SK-N-SH (cell line): ENCODE measurements around the gene PCSK5. TPM values are rescaled to one million over a fixed set of nuclear protein-coding genes. Genes with fewer than 3 reads are reported as not detected.

Experiments used
- CTCF ChIA-PET: fragments of 300-600, 350-600 bp; formaldehyde crosslinking; extraction: SDS; loops from one replicate; lab custom pipeline; 2021; lab: Yijun Ruan, JAX
- POLR2A ChIA-PET: fragments of 350-600 bp; sonication (Branson Sonifier 250); formaldehyde crosslinking; extraction: SDS; loops from one replicate; lab custom pipeline; 2020; ENCODE audit warnings: antibody characterized with exemption, inconsistent platforms; lab: Yijun Ruan, JAX
- DNase-seq: peaks from one replicate; pipeline ENCODE4 v3.0.0; 2012
- H2AFZ ChIP-seq: fragments of 200-600 bp; sonication (generic); 2 replicates; pipeline ENCODE4 v1.8.1; 2016; ENCODE audit warnings: antibody characterized with exemption, mild to moderate bottlenecking, low read depth
- H3F3A ChIP-seq: fragments of 200-600 bp; sonication (generic); replicated peaks from 2 replicates; pipeline ENCODE3; 2016; ENCODE audit warnings: antibody characterized with exemption, mild to moderate bottlenecking; ENCODE audit not compliant: insufficient read depth
- H3K27ac ChIP-seq, 2 experiments: fragments of 200-500 bp in 1 of 2; fragments of 200-600 bp in 1 of 2; sonication (Bioruptor generic) in 1 of 2; sonication (generic), shearing (Covaris generic) in 1 of 2; 2 replicates each; pipeline versions ENCODE4 v1.5.1 to v1.6.1; 2014 to 2016; ENCODE audit warnings: low read depth in 2 of 2, inconsistent platforms in 1 of 2, low read length in 1 of 2, mild to moderate bottlenecking in 1 of 2, mixed read lengths in 1 of 2
- H3K27me3 ChIP-seq: fragments of 200-600 bp; sonication (generic), shearing (Covaris generic); 2 replicates; pipeline ENCODE4 v1.6.1; 2016; ENCODE audit warnings: mixed run types; ENCODE audit not compliant: insufficient read depth
- H3K36me3 ChIP-seq, 2 experiments: fragments of 200-500 bp in 1 of 2; fragments of 200-600 bp in 1 of 2; sonication (Bioruptor generic) in 1 of 2; sonication (generic) in 1 of 2; replicated peaks in 1 of 2; 2 replicates each; pipeline versions ENCODE3 to v1.5.1; 2014 to 2016; ENCODE audit warnings: low read length in 1 of 2, mild to moderate bottlenecking in 1 of 2; ENCODE audit not compliant: insufficient read depth in 2 of 2, control insufficient read depth in 1 of 2
- H3K4me1 ChIP-seq, 2 experiments: fragments of 200-500 bp in 1 of 2; fragments of 200-600 bp in 1 of 2; sonication (Bioruptor generic) in 1 of 2; sonication (generic), shearing (Covaris generic) in 1 of 2; 2 replicates each; pipeline versions ENCODE4 v1.5.1 to v1.6.1; 2014 to 2016; ENCODE audit warnings: low read depth in 1 of 2, low read length in 1 of 2, mixed run types in 1 of 2; ENCODE audit not compliant: insufficient read depth in 2 of 2, control insufficient read depth in 1 of 2
- H3K4me2 ChIP-seq: fragments of 200-600 bp; sonication (generic), shearing (Covaris generic); 2 replicates; pipeline ENCODE4 v1.6.1; 2017; ENCODE audit warnings: mixed run types
- H3K4me3 ChIP-seq, 2 experiments: fragments of 200-500 bp in 1 of 2; fragments of 200-600 bp in 1 of 2; sonication (Bioruptor generic) in 1 of 2; sonication (generic), shearing (Covaris generic) in 1 of 2; 2 replicates each; pipeline versions ENCODE4 v1.5.1 to v1.8.1; 2014 to 2016; ENCODE audit warnings: low read depth in 2 of 2, inconsistent platforms in 1 of 2, low read length in 1 of 2, mild to moderate bottlenecking in 1 of 2, mixed read lengths in 1 of 2, moderate library complexity in 1 of 2
- H3K79me2 ChIP-seq: fragments of 200-600 bp; sonication (generic); 2 replicates; pipeline ENCODE4 v1.8.1; 2017; ENCODE audit warnings: mild to moderate bottlenecking; ENCODE audit not compliant: insufficient read depth
- H3K9ac ChIP-seq: fragments of 200-600 bp; sonication (generic); 2 replicates; pipeline ENCODE4 v1.6.1; 2017; ENCODE audit warnings: mixed run types
- H3K9me2 ChIP-seq: fragments of 200-600 bp; sonication (generic); 2 replicates; pipeline ENCODE4 v1.6.1; 2017; ENCODE audit warnings: mixed run types
- H3K9me3 ChIP-seq: fragments of 200-600 bp; sonication (generic); 2 replicates; pipeline ENCODE4 v1.6.1; 2017; ENCODE audit warnings: mixed run types, mild to moderate bottlenecking, moderate library complexity
- H4K20me1 ChIP-seq: fragments of 200-600 bp; sonication (generic); 2 replicates; pipeline ENCODE4 v1.6.1; 2017; ENCODE audit warnings: mild to moderate bottlenecking, mixed run types; ENCODE audit not compliant: insufficient read depth
- EZH2phosphoT487 ChIP-seq: fragments of 200-600 bp; sonication (generic); IDR thresholded peaks from 2 replicates; pipeline ENCODE4 v1.6.1; 2017; ENCODE audit warnings: low read depth, mixed run types, mild to moderate bottlenecking, antibody characterized with exemption, moderate library complexity, borderline replicate concordance
- FOXJ3 ChIP-seq: sonication (generic); formaldehyde crosslinking; IDR thresholded peaks from 2 replicates; pipeline ENCODE4 v1.5.1; 2020; ENCODE audit warnings: mild to moderate bottlenecking, missing genetic modification reagents
- GATA2 ChIP-seq: sonication (generic); formaldehyde crosslinking; IDR thresholded peaks from 2 replicates; pipeline ENCODE4 v1.5.0; 2020; ENCODE audit warnings: mild to moderate bottlenecking, missing genetic modification reagents
- JUND ChIP-seq: IDR thresholded peaks from 2 replicates; pipeline ENCODE4 v1.4.0; 2012
- MEF2A ChIP-seq: IDR thresholded peaks from 2 replicates; pipeline ENCODE4 v1.4.0; 2012; ENCODE audit warnings: low read depth, borderline replicate concordance
- POLR2AphosphoS5 ChIP-seq: IDR thresholded peaks from 2 replicates; pipeline ENCODE4 v1.6.1; 2012; ENCODE audit warnings: low read depth, low read length
- RCOR1 ChIP-seq: fragments of 150-350 bp; IDR thresholded peaks from 2 replicates; pipeline ENCODE4 v1.6.1; 2017; ENCODE audit warnings: antibody characterized with exemption, low read length
- RFX5 ChIP-seq: IDR thresholded peaks from 2 replicates; pipeline ENCODE4 v1.6.1; 2012; ENCODE audit warnings: mild to moderate bottlenecking, improper control_type of control experiment, low read length
- RXRA ChIP-seq: IDR thresholded peaks from 2 replicates; pipeline ENCODE4 v1.4.0; 2012; ENCODE audit warnings: low read depth, mild to moderate bottlenecking, borderline replicate concordance
- SIN3A ChIP-seq: IDR thresholded peaks from 2 replicates; pipeline ENCODE4 v1.6.1; 2012; ENCODE audit warnings: low read depth, mild to moderate bottlenecking, low read length, moderate library complexity, borderline replicate concordance
- SMC3 ChIP-seq: IDR thresholded peaks from 2 replicates; pipeline ENCODE4 v1.6.1; 2012; ENCODE audit warnings: low read depth, low read length, improper control_type of control experiment
- TAF1 ChIP-seq: IDR thresholded peaks from 2 replicates; pipeline ENCODE4 v1.6.1; 2012; ENCODE audit warnings: low read depth, mild to moderate bottlenecking, low read length, moderate library complexity, borderline replicate concordance
- TCF12 ChIP-seq: IDR thresholded peaks from 2 replicates; pipeline ENCODE4 v1.4.0; 2012
- YY1 ChIP-seq: IDR thresholded peaks from 2 replicates; pipeline ENCODE4 v1.4.0; 2012; ENCODE audit warnings: low read depth, mild to moderate bottlenecking
- WGBS: methylation state at CpG from one replicate; pipeline ENCODE4 v1.1.6; 2017; ENCODE audit warnings: low lambda C conversion rate; 5-methylcytosine and 5-hydroxymethylcytosine counted together
- polyA plus RNA-seq, 3 experiments: library from polyadenylated mRNA; depleted of rRNA; stranded (reverse); fragments of >200 nt; gene quantifications; 2 replicates each; pipeline ENCODE4 v1.2.3, GENCODE V29; 2012
- TF ChIP-seq, protein P1 (sequence below): fragments of 200-600 bp; sonication (generic); IDR thresholded peaks from 2 replicates; pipeline ENCODE4 v1.6.1; 2017; ENCODE audit warnings: antibody characterized with exemption, mild to moderate bottlenecking, moderate library complexity
- TF ChIP-seq, protein P2 (sequence below): fragments of 150-350 bp; IDR thresholded peaks from 2 replicates; pipeline ENCODE4 v1.6.1; 2017; ENCODE audit warnings: antibody characterized with exemption, low read length, low read depth, borderline replicate concordance
- TF ChIP-seq, protein P3 (sequence below): fragments of 150-350 bp; IDR thresholded peaks from 2 replicates; pipeline ENCODE4 v1.6.1; 2016; ENCODE audit warnings: mild to moderate bottlenecking, low read depth, low read length

PCSK5 gene
- polyA plus RNA-seq, 1 of the 3 experiments (the other 2 are of a cell fraction), result 0.08 TPM

- Histone ChIP-seq H3K79me2 (no peaks in the 10 kb centered on the region), H3F3A (no peaks in the 10 kb centered on the region), H3K27me3 (peaks cover 13% of the 10 kb centered on the region; the same call in 1 of the 2 replicates), H4K20me1 (no peaks in the 10 kb centered on the region), H3K4me1 (no peaks in the 10 kb centered on the region), H3K9me3 (no peaks in the 10 kb centered on the region), H3K4me2 (no peak overlapping the region), H2AFZ (no peak overlapping the region), H3K9me2 (no peaks in the 10 kb centered on the region), H3K27ac (no peak overlapping the region), H3K4me3 (no peak overlapping the region), H3K36me3 (no peaks in the 10 kb centered on the region), H3K9ac (no peak overlapping the region)
- POLR2A ChIA-PET, result no interaction called here
- CTCF ChIA-PET, result interaction anchor here (0.8 kb wide), 1 partner anchor 102 kb away, joined by 3 read pairs; no protein-coding TSS in a partner anchor
- no peak for DNase-seq
- no peak for TF ChIP-seq RCOR1
- TF ChIP-seq, protein P1, sequence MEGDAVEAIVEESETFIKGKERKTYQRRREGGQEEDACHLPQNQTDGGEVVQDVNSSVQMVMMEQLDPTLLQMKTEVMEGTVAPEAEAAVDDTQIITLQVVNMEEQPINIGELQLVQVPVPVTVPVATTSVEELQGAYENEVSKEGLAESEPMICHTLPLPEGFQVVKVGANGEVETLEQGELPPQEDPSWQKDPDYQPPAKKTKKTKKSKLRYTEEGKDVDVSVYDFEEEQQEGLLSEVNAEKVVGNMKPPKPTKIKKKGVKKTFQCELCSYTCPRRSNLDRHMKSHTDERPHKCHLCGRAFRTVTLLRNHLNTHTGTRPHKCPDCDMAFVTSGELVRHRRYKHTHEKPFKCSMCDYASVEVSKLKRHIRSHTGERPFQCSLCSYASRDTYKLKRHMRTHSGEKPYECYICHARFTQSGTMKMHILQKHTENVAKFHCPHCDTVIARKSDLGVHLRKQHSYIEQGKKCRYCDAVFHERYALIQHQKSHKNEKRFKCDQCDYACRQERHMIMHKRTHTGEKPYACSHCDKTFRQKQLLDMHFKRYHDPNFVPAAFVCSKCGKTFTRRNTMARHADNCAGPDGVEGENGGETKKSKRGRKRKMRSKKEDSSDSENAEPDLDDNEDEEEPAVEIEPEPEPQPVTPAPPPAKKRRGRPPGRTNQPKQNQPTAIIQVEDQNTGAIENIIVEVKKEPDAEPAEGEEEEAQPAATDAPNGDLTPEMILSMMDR, result no peak
- no peak for TF ChIP-seq YY1
- TF ChIP-seq SMC3, result no peak
- no peak for TF ChIP-seq TCF12
- TF ChIP-seq EZH2phosphoT487, result no peak
- no peak for TF ChIP-seq JUND
- no peak for TF ChIP-seq SIN3A
- TF ChIP-seq RXRA, result no peak
- TF ChIP-seq, protein P2, sequence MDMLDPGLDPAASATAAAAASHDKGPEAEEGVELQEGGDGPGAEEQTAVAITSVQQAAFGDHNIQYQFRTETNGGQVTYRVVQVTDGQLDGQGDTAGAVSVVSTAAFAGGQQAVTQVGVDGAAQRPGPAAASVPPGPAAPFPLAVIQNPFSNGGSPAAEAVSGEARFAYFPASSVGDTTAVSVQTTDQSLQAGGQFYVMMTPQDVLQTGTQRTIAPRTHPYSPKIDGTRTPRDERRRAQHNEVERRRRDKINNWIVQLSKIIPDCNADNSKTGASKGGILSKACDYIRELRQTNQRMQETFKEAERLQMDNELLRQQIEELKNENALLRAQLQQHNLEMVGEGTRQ, result no peak
- TF ChIP-seq POLR2AphosphoS5, result no peak
- no peak for TF ChIP-seq FOXJ3 (CRISPR knock-in tag)
- TF ChIP-seq GATA2, result no peak
- no peak for TF ChIP-seq TAF1
- TF ChIP-seq MEF2A, result no peak
- TF ChIP-seq, protein P3, sequence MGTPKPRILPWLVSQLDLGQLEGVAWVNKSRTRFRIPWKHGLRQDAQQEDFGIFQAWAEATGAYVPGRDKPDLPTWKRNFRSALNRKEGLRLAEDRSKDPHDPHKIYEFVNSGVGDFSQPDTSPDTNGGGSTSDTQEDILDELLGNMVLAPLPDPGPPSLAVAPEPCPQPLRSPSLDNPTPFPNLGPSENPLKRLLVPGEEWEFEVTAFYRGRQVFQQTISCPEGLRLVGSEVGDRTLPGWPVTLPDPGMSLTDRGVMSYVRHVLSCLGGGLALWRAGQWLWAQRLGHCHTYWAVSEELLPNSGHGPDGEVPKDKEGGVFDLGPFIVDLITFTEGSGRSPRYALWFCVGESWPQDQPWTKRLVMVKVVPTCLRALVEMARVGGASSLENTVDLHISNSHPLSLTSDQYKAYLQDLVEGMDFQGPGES, result no peak
- TF ChIP-seq RFX5, result no peak
- WGBS, result 18% methylated on average over 4 of the region's 4 CpGs
These were observed 310.3 kb downstream of the PCSK5 start for GRCh38 chr9:76200745-76201144.
